SK-N-SH (cell line): Measurements from ENCODE around the gene SYT17. TPM values are rescaled to one million over a fixed set of nuclear protein-coding genes. Genes with fewer than 3 reads are reported as not detected.

ENCODE experiments used
- CTCF ChIA-PET: fragments of 300-600, 350-600 bp; formaldehyde crosslinking; extraction: SDS; loops from one replicate; lab custom pipeline; 2021; lab: Yijun Ruan, JAX
- POLR2A ChIA-PET: fragments of 350-600 bp; sonication (Branson Sonifier 250); formaldehyde crosslinking; extraction: SDS; loops from one replicate; lab custom pipeline; 2020; ENCODE audit warnings: antibody characterized with exemption, inconsistent platforms; lab: Yijun Ruan, JAX
- DNase-seq: peaks from one replicate; pipeline ENCODE4 v3.0.0; 2012
- H2AFZ ChIP-seq: fragments of 200-600 bp; sonication (generic); 2 replicates; pipeline ENCODE4 v1.8.1; 2016; ENCODE audit warnings: antibody characterized with exemption, mild to moderate bottlenecking, low read depth
- H3F3A ChIP-seq: fragments of 200-600 bp; sonication (generic); replicated peaks from 2 replicates; pipeline ENCODE3; 2016; ENCODE audit warnings: antibody characterized with exemption, mild to moderate bottlenecking; ENCODE audit not compliant: insufficient read depth
- H3K27ac ChIP-seq, 2 experiments: fragments of 200-500 bp in 1 of 2; fragments of 200-600 bp in 1 of 2; sonication (Bioruptor generic) in 1 of 2; sonication (generic), shearing (Covaris generic) in 1 of 2; 2 replicates each; pipeline versions ENCODE4 v1.5.1 to v1.6.1; 2014 to 2016; ENCODE audit warnings: low read depth in 2 of 2, inconsistent platforms in 1 of 2, low read length in 1 of 2, mild to moderate bottlenecking in 1 of 2, mixed read lengths in 1 of 2
- H3K27me3 ChIP-seq: fragments of 200-600 bp; sonication (generic), shearing (Covaris generic); 2 replicates; pipeline ENCODE4 v1.6.1; 2016; ENCODE audit warnings: mixed run types; ENCODE audit not compliant: insufficient read depth
- H3K36me3 ChIP-seq, 2 experiments: fragments of 200-500 bp in 1 of 2; fragments of 200-600 bp in 1 of 2; sonication (Bioruptor generic) in 1 of 2; sonication (generic) in 1 of 2; replicated peaks in 1 of 2; 2 replicates each; pipeline versions ENCODE3 to v1.5.1; 2014 to 2016; ENCODE audit warnings: low read length in 1 of 2, mild to moderate bottlenecking in 1 of 2; ENCODE audit not compliant: insufficient read depth in 2 of 2, control insufficient read depth in 1 of 2
- H3K4me1 ChIP-seq, 2 experiments: fragments of 200-500 bp in 1 of 2; fragments of 200-600 bp in 1 of 2; sonication (Bioruptor generic) in 1 of 2; sonication (generic), shearing (Covaris generic) in 1 of 2; 2 replicates each; pipeline versions ENCODE4 v1.5.1 to v1.6.1; 2014 to 2016; ENCODE audit warnings: low read depth in 1 of 2, low read length in 1 of 2, mixed run types in 1 of 2; ENCODE audit not compliant: insufficient read depth in 2 of 2, control insufficient read depth in 1 of 2
- H3K4me2 ChIP-seq: fragments of 200-600 bp; sonication (generic), shearing (Covaris generic); 2 replicates; pipeline ENCODE4 v1.6.1; 2017; ENCODE audit warnings: mixed run types
- H3K4me3 ChIP-seq, 2 experiments: fragments of 200-500 bp in 1 of 2; fragments of 200-600 bp in 1 of 2; sonication (Bioruptor generic) in 1 of 2; sonication (generic), shearing (Covaris generic) in 1 of 2; 2 replicates each; pipeline versions ENCODE4 v1.5.1 to v1.8.1; 2014 to 2016; ENCODE audit warnings: low read depth in 2 of 2, inconsistent platforms in 1 of 2, low read length in 1 of 2, mild to moderate bottlenecking in 1 of 2, mixed read lengths in 1 of 2, moderate library complexity in 1 of 2
- H3K79me2 ChIP-seq: fragments of 200-600 bp; sonication (generic); 2 replicates; pipeline ENCODE4 v1.8.1; 2017; ENCODE audit warnings: mild to moderate bottlenecking; ENCODE audit not compliant: insufficient read depth
- H3K9ac ChIP-seq: fragments of 200-600 bp; sonication (generic); 2 replicates; pipeline ENCODE4 v1.6.1; 2017; ENCODE audit warnings: mixed run types
- H3K9me2 ChIP-seq: fragments of 200-600 bp; sonication (generic); 2 replicates; pipeline ENCODE4 v1.6.1; 2017; ENCODE audit warnings: mixed run types
- H3K9me3 ChIP-seq: fragments of 200-600 bp; sonication (generic); 2 replicates; pipeline ENCODE4 v1.6.1; 2017; ENCODE audit warnings: mixed run types, mild to moderate bottlenecking, moderate library complexity
- H4K20me1 ChIP-seq: fragments of 200-600 bp; sonication (generic); 2 replicates; pipeline ENCODE4 v1.6.1; 2017; ENCODE audit warnings: mild to moderate bottlenecking, mixed run types; ENCODE audit not compliant: insufficient read depth
- CHD2 ChIP-seq: fragments of 150-350 bp; IDR thresholded peaks from 2 replicates; pipeline ENCODE4 v1.6.1; 2018; ENCODE audit warnings: low read length; ENCODE audit not compliant: partially characterized antibody
- EZH2phosphoT487 ChIP-seq: fragments of 200-600 bp; sonication (generic); IDR thresholded peaks from 2 replicates; pipeline ENCODE4 v1.6.1; 2017; ENCODE audit warnings: low read depth, mixed run types, mild to moderate bottlenecking, antibody characterized with exemption, moderate library complexity, borderline replicate concordance
- FOXM1 ChIP-seq: IDR thresholded peaks from 2 replicates; pipeline ENCODE4 v1.4.0; 2012; ENCODE audit warnings: low read depth, mild to moderate bottlenecking
- GABPA ChIP-seq: IDR thresholded peaks from 2 replicates; pipeline ENCODE4 v1.4.0; 2012; ENCODE audit warnings: low read depth, mild to moderate bottlenecking
- GATA2 ChIP-seq: sonication (generic); formaldehyde crosslinking; IDR thresholded peaks from 2 replicates; pipeline ENCODE4 v1.5.0; 2020; ENCODE audit warnings: mild to moderate bottlenecking, missing genetic modification reagents
- NFIC ChIP-seq: IDR thresholded peaks from 2 replicates; pipeline ENCODE4 v1.4.0; 2012; ENCODE audit warnings: borderline replicate concordance
- POLR2AphosphoS5 ChIP-seq: IDR thresholded peaks from 2 replicates; pipeline ENCODE4 v1.6.1; 2012; ENCODE audit warnings: low read depth, low read length
- RAD21 ChIP-seq: IDR thresholded peaks from 2 replicates; pipeline ENCODE4 v1.6.1; 2012; ENCODE audit warnings: mild to moderate bottlenecking, low read length
- RCOR1 ChIP-seq: fragments of 150-350 bp; IDR thresholded peaks from 2 replicates; pipeline ENCODE4 v1.6.1; 2017; ENCODE audit warnings: antibody characterized with exemption, low read length
- RFX5 ChIP-seq: IDR thresholded peaks from 2 replicates; pipeline ENCODE4 v1.6.1; 2012; ENCODE audit warnings: mild to moderate bottlenecking, improper control_type of control experiment, low read length
- RXRA ChIP-seq: IDR thresholded peaks from 2 replicates; pipeline ENCODE4 v1.4.0; 2012; ENCODE audit warnings: low read depth, mild to moderate bottlenecking, borderline replicate concordance
- SIN3A ChIP-seq: IDR thresholded peaks from 2 replicates; pipeline ENCODE4 v1.6.1; 2012; ENCODE audit warnings: low read depth, mild to moderate bottlenecking, low read length, moderate library complexity, borderline replicate concordance
- TCF12 ChIP-seq: IDR thresholded peaks from 2 replicates; pipeline ENCODE4 v1.4.0; 2012
- TEAD4 ChIP-seq: IDR thresholded peaks from 2 replicates; pipeline ENCODE4 v1.4.0; 2012; ENCODE audit warnings: mild to moderate bottlenecking, borderline replicate concordance; ENCODE audit not compliant: insufficient read depth
- WGBS: methylation state at CpG from one replicate; pipeline ENCODE4 v1.1.6; 2017; ENCODE audit warnings: low lambda C conversion rate; 5-methylcytosine and 5-hydroxymethylcytosine counted together
- polyA plus RNA-seq, 3 experiments: library from polyadenylated mRNA; depleted of rRNA; stranded (reverse); fragments of >200 nt; gene quantifications; 2 replicates each; pipeline ENCODE4 v1.2.3, GENCODE V29; 2012
- TF ChIP-seq, protein P1 (sequence below): IDR thresholded peaks from 2 replicates; pipeline ENCODE4 v1.4.0; 2012; ENCODE audit warnings: low read depth, borderline replicate concordance
- TF ChIP-seq, protein P2 (sequence below): IDR thresholded peaks from 2 replicates; pipeline ENCODE4 v1.4.0; 2012; ENCODE audit warnings: low read depth
- TF ChIP-seq, protein P3 (sequence below): fragments of 150-350 bp; IDR thresholded peaks from 2 replicates; pipeline ENCODE4 v1.6.1; 2016; ENCODE audit warnings: mild to moderate bottlenecking, low read depth, low read length

The SYT17 gene
- polyA plus RNA-seq, 1 of the 3 experiments (the other 2 are of a cell fraction), result 0.21 TPM

DNA sequence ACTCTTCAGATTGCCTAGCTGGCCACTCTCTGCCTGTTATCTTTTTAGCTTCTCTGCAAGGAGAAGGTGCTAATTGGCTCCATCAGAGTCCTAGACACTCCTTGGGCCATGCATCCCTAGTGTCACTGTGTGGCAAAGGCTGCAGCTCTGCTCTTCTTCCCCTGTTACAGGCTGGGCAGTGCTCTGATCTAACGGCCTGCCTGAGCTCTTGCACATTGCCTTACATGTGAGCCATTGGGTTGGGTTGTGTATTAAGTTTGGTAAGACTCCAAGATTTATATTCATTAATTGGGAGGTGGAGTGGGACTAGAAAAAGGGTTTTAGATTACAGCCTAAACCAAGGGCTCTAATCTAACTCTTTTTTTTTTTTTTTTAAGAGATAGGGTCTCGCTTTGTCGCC, 23.0 kb upstream of the SYT17 start:
- TF ChIP-seq GABPA (no peak), CHD2 (no peak), GATA2 (CRISPR knock-in tag) (no peak), POLR2AphosphoS5 (no peak), NFIC (no peak), RFX5 (no peak), FOXM1 (no peak), TEAD4 (no peak), RCOR1 (no peak), EZH2phosphoT487 (no peak), TCF12 (no peak), SIN3A (no peak), RAD21 (no peak), RXRA (no peak)
- TF ChIP-seq, protein P1, sequence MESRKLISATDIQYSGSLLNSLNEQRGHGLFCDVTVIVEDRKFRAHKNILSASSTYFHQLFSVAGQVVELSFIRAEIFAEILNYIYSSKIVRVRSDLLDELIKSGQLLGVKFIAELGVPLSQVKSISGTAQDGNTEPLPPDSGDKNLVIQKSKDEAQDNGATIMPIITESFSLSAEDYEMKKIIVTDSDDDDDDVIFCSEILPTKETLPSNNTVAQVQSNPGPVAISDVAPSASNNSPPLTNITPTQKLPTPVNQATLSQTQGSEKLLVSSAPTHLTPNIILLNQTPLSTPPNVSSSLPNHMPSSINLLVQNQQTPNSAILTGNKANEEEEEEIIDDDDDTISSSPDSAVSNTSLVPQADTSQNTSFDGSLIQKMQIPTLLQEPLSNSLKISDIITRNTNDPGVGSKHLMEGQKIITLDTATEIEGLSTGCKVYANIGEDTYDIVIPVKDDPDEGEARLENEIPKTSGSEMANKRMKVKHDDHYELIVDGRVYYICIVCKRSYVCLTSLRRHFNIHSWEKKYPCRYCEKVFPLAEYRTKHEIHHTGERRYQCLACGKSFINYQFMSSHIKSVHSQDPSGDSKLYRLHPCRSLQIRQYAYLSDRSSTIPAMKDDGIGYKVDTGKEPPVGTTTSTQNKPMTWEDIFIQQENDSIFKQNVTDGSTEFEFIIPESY, result no peak
- TF ChIP-seq, protein P2, sequence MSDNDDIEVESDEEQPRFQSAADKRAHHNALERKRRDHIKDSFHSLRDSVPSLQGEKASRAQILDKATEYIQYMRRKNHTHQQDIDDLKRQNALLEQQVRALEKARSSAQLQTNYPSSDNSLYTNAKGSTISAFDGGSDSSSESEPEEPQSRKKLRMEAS, result no peak
- TF ChIP-seq, protein P3, sequence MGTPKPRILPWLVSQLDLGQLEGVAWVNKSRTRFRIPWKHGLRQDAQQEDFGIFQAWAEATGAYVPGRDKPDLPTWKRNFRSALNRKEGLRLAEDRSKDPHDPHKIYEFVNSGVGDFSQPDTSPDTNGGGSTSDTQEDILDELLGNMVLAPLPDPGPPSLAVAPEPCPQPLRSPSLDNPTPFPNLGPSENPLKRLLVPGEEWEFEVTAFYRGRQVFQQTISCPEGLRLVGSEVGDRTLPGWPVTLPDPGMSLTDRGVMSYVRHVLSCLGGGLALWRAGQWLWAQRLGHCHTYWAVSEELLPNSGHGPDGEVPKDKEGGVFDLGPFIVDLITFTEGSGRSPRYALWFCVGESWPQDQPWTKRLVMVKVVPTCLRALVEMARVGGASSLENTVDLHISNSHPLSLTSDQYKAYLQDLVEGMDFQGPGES, result no peak
- Histone ChIP-seq H4K20me1 (no peaks in the 10 kb centered on the region), H3K79me2 (no peaks in the 10 kb centered on the region), H2AFZ (no peak overlapping the region), H3K27ac (no peak overlapping the region), H3K4me2 (no peak overlapping the region), H3K4me3 (no peak overlapping the region), H3K4me1 (peaks cover 0 to 3% of the 10 kb centered on the region in 2 experiments; a peak in 2 of 4 replicates), H3K9ac (no peak overlapping the region), H3K9me3 (no peaks in the 10 kb centered on the region), H3K27me3 (no peaks in the 10 kb centered on the region), H3K9me2 (no peaks in the 10 kb centered on the region), H3F3A (no peaks in the 10 kb centered on the region), H3K36me3 (no peaks in the 10 kb centered on the region)
- DNase-seq, result no peak
- ChIA-PET CTCF (interaction anchor here (0.9 to 2.4 kb wide), 4 partner anchors 9 to 59 kb away, joined by 3 to 7 read pairs (median 4); no protein-coding TSS in a partner anchor), POLR2A (no interaction called here)
- WGBS, result 78% methylated on average over 3 of the region's 3 CpGs
